ENCODE data around the gene CDADC1.

Gene CDADC1

DNA sequence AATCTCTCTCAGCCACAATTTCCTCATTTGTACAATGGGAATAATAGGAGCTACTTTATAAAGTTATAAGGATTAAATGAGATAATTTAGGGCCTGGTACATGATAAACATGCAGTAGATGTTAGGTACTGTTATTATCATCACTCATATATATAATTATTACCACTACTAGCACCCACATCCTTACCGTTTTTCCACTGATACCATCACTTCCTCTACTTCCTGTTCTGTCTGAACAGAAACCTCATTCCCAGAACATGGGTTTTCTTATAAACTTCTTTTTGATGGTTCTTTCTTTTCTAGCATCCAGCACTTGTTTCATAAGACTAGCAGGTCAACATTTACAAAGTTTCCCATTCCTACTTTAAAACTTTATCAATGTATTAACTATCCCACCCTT lies 6.3 kb downstream of the CDADC1 start:
- TF ChIP-seq, protein P1, sequence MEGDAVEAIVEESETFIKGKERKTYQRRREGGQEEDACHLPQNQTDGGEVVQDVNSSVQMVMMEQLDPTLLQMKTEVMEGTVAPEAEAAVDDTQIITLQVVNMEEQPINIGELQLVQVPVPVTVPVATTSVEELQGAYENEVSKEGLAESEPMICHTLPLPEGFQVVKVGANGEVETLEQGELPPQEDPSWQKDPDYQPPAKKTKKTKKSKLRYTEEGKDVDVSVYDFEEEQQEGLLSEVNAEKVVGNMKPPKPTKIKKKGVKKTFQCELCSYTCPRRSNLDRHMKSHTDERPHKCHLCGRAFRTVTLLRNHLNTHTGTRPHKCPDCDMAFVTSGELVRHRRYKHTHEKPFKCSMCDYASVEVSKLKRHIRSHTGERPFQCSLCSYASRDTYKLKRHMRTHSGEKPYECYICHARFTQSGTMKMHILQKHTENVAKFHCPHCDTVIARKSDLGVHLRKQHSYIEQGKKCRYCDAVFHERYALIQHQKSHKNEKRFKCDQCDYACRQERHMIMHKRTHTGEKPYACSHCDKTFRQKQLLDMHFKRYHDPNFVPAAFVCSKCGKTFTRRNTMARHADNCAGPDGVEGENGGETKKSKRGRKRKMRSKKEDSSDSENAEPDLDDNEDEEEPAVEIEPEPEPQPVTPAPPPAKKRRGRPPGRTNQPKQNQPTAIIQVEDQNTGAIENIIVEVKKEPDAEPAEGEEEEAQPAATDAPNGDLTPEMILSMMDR (conservative IDR thresholded peaks at IDR 0.05), result no peak
- TF ChIP-seq ZFX (IDR thresholded peaks at IDR 0.05), result no peak
- no peak overlapping the region for H3K27ac ChIP-seq

DNA sequence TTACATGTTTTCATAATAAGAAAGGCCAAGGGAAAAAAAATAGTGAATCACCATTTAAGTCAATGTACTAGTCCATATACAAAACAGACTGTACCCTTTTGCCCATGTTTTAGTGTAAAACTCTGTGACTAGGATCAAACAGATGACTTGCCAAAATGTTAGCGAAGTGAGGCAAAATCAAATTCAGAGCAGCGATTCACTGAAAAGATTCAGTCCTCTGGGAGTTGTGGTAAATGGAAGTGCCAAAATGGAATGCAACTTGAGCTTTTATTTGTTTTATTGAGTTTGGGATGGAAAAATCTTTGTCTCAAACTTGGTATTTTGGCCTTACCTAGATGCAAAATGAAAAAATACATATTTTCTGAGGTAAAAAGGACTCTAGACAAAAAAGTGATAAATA lies 9.1 kb downstream of the CDADC1 start:
- TF ChIP-seq, protein P1 (conservative IDR thresholded peaks at IDR 0.05), result no peak
- no peak for TF ChIP-seq ZFX (IDR thresholded peaks at IDR 0.05)
- H3K27ac ChIP-seq, result no peak overlapping the region

DNA sequence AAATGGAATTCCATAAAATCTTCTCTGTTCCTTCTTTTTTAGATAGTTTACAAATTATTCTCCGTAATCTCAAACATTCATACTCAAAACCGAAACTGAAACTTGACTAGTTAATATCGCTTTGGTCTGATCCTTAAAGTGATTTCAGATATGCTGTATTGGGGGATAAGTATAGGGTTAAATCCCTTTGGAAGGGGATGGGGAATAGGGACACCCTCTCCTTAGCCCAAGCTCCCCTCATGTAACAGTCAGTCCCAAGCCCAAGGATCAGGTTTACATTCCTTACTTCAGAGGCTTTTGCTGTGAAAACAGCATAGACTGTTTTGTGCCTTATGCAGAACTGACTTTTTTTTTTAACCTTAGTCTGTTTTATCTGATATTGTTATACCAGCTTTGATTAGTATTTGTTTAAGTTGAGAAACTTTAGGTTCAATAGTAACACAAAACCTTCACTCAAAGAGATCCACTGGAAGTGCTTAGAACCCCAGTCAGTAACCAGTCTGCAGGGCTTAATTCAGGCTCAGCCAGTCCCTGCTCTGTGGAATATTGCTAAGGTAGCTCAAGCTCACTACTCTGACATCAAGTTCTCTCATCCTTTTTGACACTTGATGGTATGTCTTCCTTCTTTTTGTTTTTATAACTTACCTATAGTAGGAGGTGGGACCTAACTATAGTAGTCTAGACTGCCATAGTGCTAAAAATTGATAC lies 10.5 kb downstream of the CDADC1 start:
- no peak for TF ChIP-seq ZFX (IDR thresholded peaks at IDR 0.05)
- TF ChIP-seq, protein P1 (conservative IDR thresholded peaks at IDR 0.05), result no peak
- no peak overlapping the region for H3K27ac ChIP-seq

DNA sequence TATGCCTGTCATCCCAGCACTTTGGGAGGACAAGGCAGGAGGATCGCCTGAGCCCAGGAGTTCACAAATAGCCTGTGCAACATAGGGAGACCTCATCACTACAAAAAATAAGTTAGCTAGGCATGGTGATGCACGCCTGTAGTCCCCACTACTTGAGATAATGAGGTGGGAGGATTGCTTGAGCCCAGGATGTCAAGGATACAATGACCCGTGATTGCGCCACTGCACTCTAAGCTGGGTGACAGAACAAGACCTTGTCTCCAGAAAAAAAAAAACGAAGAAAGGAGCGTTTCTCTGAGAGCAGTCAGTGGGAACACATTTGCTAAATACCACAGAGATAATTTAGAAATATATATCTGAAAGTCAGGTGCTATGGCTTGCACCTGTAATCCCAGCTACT lies 11.9 kb downstream of the CDADC1 start:
- TF ChIP-seq, protein P1 (conservative IDR thresholded peaks at IDR 0.05), result no peak
- TF ChIP-seq ZFX (IDR thresholded peaks at IDR 0.05), result no peak
- H3K27ac ChIP-seq, result no peak overlapping the region

DNA sequence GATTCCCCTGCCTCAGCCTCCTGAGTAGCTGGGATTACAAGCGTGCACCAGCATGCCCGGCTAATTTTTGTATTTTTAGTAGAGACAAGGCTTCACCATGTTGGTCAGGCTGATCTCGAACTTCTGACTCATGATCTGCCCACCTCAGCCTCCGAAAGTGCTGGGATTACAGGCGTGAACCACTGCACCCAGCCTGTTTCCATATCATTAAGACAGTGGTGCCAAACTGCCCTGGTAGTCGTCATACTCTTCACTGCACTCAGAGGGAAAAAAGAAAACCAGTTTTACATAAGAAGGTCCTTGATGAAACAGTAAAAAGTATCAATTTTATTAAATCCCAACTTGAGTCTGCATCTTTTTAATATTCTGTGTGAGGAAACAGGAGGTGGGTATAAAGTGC lies 14.9 kb downstream of the CDADC1 start:
- no peak overlapping the region for H3K27ac ChIP-seq
- no peak for TF ChIP-seq ZFX (IDR thresholded peaks at IDR 0.05)
- TF ChIP-seq, protein P1 (conservative IDR thresholded peaks at IDR 0.05), result no peak

DNA sequence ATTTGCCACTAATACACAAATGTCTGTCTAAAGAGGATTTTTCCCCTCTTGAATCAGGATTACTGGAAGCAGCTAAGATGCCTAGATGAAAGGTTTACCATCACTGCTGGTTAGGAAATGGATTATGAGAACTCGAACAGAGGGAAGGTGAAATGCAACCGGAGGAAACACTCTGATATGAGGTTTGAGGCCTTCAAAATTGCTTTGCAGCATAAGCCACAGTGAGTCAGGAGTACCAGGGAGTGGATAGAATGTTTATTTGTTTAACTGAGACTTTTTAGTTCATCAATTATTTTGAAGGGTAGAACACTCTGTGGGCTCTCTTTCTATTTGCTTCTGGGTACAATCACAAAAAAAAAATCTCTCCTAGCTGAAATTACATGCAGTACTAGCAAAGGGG lies 18.1 kb downstream of the CDADC1 start:
- TF ChIP-seq, protein P1 (conservative IDR thresholded peaks at IDR 0.05), result no peak
- H3K27ac ChIP-seq, result no peak overlapping the region

DNA sequence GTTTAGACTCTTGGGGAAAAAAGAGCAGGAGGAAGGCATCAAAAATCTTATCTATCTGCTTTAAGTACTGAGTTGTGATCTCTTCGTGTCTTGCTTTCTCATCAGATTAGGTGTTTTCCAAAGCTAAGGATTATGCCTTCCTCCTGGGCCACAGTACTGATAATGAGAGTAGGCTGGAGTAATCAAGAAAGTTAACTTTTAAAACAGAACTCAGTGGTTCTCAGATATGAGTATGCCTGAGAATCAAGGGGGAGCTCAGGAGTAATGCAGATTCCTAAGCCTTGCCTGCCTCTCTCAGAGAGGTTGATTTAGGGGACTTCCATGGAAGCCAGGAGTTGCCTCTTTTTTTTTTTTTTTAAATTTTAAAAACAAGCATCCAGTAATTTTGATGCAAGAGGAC lies 23.5 kb downstream of the CDADC1 start:
- H3K27ac ChIP-seq, result no peak overlapping the region
- TF ChIP-seq, protein P1 (conservative IDR thresholded peaks at IDR 0.05), result no peak
- TF ChIP-seq ZFX (IDR thresholded peaks at IDR 0.05), result no peak
